Measurements from ENCODE around the gene PWWP2B.

DNA sequence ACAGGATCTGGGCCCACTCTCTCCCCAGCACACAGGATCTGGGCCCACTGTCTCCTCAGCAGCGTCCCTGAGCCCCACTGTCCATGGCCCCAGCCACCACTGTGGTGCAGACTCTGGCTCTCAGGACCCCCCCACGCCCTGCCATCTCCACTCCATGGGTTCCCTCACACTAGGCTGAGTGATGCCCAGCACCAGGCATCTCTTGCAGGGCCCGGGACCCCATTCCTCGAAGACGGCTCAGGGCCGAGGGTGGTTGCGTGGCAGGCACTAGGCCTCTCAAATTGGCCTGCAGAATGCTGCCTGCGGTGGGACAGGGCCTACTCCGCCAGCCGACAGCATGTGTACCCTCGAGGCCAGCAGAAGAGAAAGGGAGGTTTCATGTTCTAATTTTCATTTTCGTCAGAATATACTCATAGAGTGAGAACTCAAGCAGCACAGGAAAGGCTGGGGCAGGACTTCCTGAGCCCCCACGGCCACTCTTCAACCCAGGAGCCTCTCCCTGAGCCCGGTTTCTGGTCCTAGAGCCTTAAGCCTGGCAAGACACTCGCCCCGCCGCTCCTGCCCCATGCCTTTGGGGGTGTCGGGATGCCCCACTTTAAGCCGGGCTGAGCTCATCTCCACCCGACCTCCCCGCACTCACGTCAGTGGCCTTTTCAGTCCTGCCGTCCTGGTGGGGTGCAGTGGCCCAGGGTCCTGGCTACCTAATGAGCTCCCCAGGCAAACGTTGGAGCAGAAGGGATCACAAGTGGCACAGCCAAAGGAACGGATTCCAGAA lies 44.0 kb downstream of the PWWP2B start:
- TF ChIP-seq, protein P1, sequence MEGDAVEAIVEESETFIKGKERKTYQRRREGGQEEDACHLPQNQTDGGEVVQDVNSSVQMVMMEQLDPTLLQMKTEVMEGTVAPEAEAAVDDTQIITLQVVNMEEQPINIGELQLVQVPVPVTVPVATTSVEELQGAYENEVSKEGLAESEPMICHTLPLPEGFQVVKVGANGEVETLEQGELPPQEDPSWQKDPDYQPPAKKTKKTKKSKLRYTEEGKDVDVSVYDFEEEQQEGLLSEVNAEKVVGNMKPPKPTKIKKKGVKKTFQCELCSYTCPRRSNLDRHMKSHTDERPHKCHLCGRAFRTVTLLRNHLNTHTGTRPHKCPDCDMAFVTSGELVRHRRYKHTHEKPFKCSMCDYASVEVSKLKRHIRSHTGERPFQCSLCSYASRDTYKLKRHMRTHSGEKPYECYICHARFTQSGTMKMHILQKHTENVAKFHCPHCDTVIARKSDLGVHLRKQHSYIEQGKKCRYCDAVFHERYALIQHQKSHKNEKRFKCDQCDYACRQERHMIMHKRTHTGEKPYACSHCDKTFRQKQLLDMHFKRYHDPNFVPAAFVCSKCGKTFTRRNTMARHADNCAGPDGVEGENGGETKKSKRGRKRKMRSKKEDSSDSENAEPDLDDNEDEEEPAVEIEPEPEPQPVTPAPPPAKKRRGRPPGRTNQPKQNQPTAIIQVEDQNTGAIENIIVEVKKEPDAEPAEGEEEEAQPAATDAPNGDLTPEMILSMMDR (IDR thresholded peaks at IDR 0.05; ENCODE audit: insufficient read depth, low read length, poor library complexity, severe bottlenecking): no peak
- no peak for TF ChIP-seq EZH2phosphoT487 (conservative IDR thresholded peaks at IDR 0.05; ENCODE audit: low read length)

Measured in SU-DHL-6 (cell line).